ENCODE results near the gene OR5I1. TPM values are rescaled to one million over a fixed set of nuclear protein-coding genes. Genes with fewer than 3 reads are reported as not detected.
"Not testable (repeated sequence)": the region's sequence is repeated elsewhere in the genome, so short reads cannot be mapped to it uniquely, and the experiment has no call there.

The OR5I1 gene
- total RNA-seq, 4 donors from 2014 or later, result not detected

DNA sequence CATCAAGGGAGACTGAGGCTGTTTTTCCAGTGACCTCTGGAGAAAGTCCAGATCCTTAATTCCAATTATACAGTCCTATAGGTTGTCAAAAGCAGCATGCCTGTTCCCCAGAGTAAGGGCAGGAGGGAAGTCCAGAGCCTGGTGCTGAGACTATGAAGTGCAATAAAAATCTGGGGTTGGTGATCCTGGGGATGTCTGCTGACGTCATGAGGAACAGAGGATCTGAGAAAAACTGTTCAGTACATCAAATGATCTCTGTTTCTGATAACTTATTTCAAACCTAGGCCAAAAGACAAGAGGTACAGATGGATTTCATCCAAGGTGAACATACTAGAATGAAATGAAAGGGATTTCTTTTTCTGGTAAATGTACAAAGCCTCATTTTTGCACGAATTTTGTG is 33.9 kb downstream of the OR5I1 start:
- intact Hi-C loops (cut with DNase I), result no loop called here
- peaks cover 0 to 4% (median 0%) of the 10 kb centered on the region in 4 donors for H3K27me3 ChIP-seq
- no peaks in the 10 kb centered on the region for H3K9me3 ChIP-seq
- no peak overlapping the region for H3K27ac ChIP-seq (replicated peaks in 1 of 4)
- WGBS, result 23% methylated on average over 2 of the region's 2 CpGs
- no peaks in the 10 kb centered on the region for H3K36me3 ChIP-seq
- no peak for DNase-seq (ENCODE audit: extremely low spot score)
- TF ChIP-seq EP300 (IDR thresholded peaks at IDR 0.05), result no peak
- no peak for TF ChIP-seq POLR2AphosphoS5 (IDR thresholded peaks at IDR 0.05)
- TF ChIP-seq, protein P1, sequence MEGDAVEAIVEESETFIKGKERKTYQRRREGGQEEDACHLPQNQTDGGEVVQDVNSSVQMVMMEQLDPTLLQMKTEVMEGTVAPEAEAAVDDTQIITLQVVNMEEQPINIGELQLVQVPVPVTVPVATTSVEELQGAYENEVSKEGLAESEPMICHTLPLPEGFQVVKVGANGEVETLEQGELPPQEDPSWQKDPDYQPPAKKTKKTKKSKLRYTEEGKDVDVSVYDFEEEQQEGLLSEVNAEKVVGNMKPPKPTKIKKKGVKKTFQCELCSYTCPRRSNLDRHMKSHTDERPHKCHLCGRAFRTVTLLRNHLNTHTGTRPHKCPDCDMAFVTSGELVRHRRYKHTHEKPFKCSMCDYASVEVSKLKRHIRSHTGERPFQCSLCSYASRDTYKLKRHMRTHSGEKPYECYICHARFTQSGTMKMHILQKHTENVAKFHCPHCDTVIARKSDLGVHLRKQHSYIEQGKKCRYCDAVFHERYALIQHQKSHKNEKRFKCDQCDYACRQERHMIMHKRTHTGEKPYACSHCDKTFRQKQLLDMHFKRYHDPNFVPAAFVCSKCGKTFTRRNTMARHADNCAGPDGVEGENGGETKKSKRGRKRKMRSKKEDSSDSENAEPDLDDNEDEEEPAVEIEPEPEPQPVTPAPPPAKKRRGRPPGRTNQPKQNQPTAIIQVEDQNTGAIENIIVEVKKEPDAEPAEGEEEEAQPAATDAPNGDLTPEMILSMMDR (IDR thresholded peaks at IDR 0.05), result no peak
- no peak for TF ChIP-seq POLR2A (IDR thresholded peaks at IDR 0.05; ENCODE audit: low read depth)
- H3K4me3 ChIP-seq, result no peak overlapping the region
- no peaks in the 10 kb centered on the region for H3K4me1 ChIP-seq

DNA sequence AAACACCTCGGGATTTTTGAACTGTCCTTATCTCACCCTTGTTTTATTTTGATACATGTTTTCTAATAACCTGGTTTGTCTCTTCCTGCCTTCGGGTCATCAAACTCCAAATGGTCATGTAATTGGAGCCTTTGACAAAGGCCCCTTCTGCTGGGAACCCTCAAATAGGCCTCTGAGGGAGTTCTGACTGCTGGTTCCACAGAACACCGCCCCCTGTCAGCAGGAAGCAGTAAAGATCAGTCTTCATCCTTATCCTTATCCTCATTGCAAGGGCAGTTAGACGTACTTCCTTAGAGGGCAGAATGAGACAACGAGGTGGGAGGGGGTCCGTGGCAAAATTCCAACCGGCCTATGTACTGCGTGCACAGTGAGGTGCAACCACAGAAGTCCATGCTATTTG is 41.0 kb downstream of the OR5I1 start:
- no peaks in the 10 kb centered on the region for H3K27me3 ChIP-seq
- no peaks in the 10 kb centered on the region for H3K9me3 ChIP-seq
- no peaks in the 10 kb centered on the region for H3K4me1 ChIP-seq
- no peak overlapping the region for H3K4me3 ChIP-seq
- H3K27ac ChIP-seq (replicated peaks in 1 of 4), result no peak overlapping the region
- no peak for DNase-seq (ENCODE audit: extremely low spot score)
- TF ChIP-seq, protein P1 (IDR thresholded peaks at IDR 0.05), result no peak
- TF ChIP-seq POLR2AphosphoS5 (IDR thresholded peaks at IDR 0.05), result no peak
- TF ChIP-seq EP300 (IDR thresholded peaks at IDR 0.05), result no peak
- no peak for TF ChIP-seq POLR2A (IDR thresholded peaks at IDR 0.05; ENCODE audit: low read depth)
- no peaks in the 10 kb centered on the region for H3K36me3 ChIP-seq
- 63% methylated on average over 8 of the region's 8 CpGs for WGBS
- intact Hi-C loops (cut with DNase I), result no loop called here

DNA sequence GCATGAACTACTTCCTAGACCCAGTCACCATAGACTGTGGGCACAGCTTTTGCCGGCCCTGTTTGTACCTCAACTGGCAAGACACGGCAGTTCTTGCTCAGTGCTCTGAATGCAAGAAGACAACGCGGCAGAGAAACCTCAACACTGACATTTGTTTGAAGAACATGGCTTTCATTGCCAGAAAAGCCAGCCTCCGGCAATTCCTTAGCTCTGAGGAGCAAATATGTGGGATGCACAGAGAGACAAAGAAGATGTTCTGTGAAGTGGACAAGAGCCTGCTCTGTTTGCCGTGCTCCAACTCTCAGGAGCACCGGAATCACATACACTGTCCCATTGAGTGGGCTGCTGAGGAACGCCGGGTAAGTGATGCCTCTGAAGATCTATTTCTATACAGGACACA is 50.7 kb downstream of the OR5I1 start:
- H3K36me3 ChIP-seq; H3K9me3 ChIP-seq; H3K27me3 ChIP-seq; DNase-seq (ENCODE audit: extremely low spot score); H3K4me1 ChIP-seq; H3K4me3 ChIP-seq; intact Hi-C loops (cut with DNase I); H3K27ac ChIP-seq (replicated peaks in 1 of 4): not testable (repeated sequence)
- 90% methylated on average over 9 of the region's 9 CpGs for WGBS

Other genes with a start within 250 kb of the OR5I1 start
- not detected for gene OR5D13, start 163.0 kb downstream of the OR5I1 start, total RNA-seq
- not detected for gene OR5D14, start 140.8 kb downstream of the OR5I1 start, total RNA-seq
- gene OR5L1, start 125.0 kb downstream of the OR5I1 start, total RNA-seq, result not detected
- not detected for gene OR5D18, start 116.8 kb downstream of the OR5I1 start, total RNA-seq
- gene OR5L2, start 109.2 kb downstream of the OR5I1 start, total RNA-seq, result not detected
- not detected for gene OR5D16, start 97.6 kb downstream of the OR5I1 start, total RNA-seq
- gene TRIM51, start 53.1 kb downstream of the OR5I1 start, total RNA-seq, result not detected
- gene OR5W2, start 21.8 kb downstream of the OR5I1 start, total RNA-seq, result not detected
- not detected for gene OR10AG1, start 33.5 kb upstream of the OR5I1 start, total RNA-seq
- not detected for gene OR5F1, start 58.2 kb upstream of the OR5I1 start, total RNA-seq
- gene OR5AS1, start 91.3 kb upstream of the OR5I1 start, total RNA-seq, result not detected
- gene OR8I2, start 156.9 kb upstream of the OR5I1 start, total RNA-seq, result not detected
- gene OR8H2, start 167.3 kb upstream of the OR5I1 start, total RNA-seq, result not detected
- gene OR8H3, start 186.0 kb upstream of the OR5I1 start, total RNA-seq, result not detected
- gene OR8J3, start 203.8 kb upstream of the OR5I1 start, total RNA-seq, result not detected
- gene OR8K5, start 223.9 kb upstream of the OR5I1 start, total RNA-seq, result not detected
- gene OR5J2, start 240.2 kb upstream of the OR5I1 start, total RNA-seq, result not detected